GM04503 (cell line): ENCODE results near the gene ATP5ME.
"Not testable (repeated sequence)": the region's sequence is repeated elsewhere in the genome, so short reads cannot be mapped to it uniquely, and the experiment has no call there.

Source experiments
- DNase-seq: peaks from one replicate; pipeline ENCODE4 v3.0.0-alpha.2; 2012; ENCODE audit warnings: low read depth

Gene ATP5ME

GRCh38 chr4:674172-675035, at the start of gene ATP5ME, which contains the start of gene MYL5:
TSS of gene ATP5ME (minus strand) at chr4:674276. CDS start at chr4:674247, 29 bp downstream.
TSS of gene MYL5 (plus strand) at chr4:674542. CDS start at chr4:678027, 3,485 bp downstream.
- peak; percentile 69 for DNase-seq

GRCh38 chr4:722851-723360, 48.8 kb upstream of the ATP5ME start:
- DNase-seq: no peak

DNA sequence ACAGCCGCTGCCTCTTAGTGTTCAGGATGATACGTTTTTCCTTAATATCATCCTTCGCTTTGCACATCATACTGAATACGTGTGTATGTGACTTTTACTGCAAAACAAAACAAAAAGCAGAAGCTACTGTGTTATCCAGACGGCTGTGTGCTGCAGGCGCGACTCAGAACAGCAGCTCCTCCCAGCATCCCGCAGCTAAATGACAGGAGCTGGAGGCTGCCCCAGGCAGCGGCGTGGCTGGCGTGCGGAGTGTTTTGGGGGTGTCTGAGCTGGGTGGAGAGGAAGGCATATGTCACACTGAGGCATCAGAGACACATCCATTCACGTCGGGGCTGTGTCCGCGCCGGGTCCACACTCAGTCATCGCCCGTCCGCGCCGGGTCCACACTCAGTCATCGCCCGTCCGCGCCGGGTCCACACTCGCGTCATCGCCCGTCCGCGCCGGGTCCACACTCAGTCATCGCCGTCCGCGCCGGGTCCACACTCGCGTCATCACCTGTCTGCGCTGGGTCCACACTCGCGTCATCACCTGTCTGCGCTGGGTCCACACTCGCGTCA, 48.2 kb upstream of the ATP5ME start:
- no peak for DNase-seq

DNA sequence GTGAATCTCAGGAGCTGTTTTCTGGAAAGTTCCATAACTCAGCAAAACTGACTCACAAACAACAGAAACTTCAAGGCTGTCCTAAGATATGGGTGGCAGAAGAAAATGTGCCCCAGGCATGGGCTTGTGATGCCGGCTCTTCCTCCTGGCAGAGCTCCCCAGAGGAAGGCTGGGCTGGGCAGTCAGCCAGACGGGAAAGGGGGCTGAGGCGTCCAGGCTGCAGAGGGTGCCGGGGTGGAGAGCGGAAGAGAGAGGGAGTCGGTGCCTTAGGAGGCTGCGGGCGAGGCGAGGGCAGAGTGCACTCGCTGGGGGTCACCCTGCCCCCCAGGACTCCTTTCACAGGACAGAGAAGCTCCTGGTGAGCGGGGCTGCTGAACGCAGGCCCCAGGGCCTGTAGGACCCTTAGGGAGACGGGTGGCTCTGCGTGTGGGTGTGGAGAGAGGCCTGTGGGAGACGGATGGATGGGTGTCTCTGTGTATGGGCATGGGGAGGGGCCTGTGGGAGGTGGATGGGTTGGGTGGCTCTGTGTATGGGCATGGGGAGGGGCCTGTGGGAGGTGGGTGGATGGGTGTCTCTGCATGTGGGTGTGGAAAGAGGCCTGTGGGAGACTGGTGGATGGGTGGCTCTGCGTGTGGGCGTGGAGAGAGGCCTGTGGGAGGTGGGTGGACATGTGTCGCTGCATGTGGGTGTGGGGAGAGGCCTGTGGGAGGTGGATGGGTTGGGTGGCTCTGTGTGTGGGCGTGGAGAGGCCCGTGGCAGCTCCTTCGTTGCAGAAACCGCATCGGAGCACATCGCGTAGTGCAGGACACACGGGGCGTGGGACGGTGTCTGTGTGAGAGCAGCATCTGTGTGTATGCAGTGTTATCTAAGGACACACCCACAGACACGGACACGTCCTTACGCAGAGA, 47.4 kb upstream of the ATP5ME start:
- no peak for DNase-seq

GRCh38 chr4:720111-720860, 46.2 kb upstream of the ATP5ME start:
- DNase-seq: no peak

GRCh38 chr4:718460-718859, 44.4 kb upstream of the ATP5ME start:
- no peak for DNase-seq

DNA sequence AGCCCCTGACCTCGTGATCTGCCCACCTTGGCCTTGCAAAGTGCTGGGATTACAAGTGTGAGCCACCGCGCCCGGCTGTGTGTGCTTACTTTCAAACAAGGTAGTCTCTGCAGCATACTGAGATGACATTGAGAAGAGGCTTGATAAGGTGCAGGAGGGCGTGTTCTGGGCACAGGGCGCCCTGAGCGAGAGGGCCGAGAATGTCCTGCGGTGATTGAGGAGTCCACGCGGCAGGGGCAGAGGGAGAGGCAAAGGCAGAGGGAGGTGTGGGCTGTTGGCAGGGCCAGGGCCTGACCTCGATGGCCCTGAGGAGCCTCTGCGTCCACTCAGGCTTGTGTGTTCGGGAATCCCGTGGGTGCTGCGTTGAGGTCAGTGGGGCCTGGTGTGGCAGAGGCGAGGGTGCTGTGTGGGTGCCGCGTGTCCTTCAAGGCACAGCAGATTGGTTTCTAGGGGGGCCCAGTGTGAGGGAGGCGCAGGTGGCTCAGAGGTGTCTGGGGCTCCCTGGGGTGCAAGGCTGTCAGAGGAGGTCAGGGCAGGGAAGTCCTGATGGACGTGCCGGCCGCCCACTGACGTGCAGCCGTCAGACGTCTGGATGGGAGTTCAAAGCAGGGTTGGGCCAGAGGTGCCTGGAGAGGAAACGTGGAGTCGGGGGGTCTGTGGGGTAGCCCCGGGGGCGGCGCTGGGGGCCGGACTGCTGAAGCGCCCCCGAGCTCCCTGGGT, 43.7 kb upstream of the ATP5ME start:
- no peak for DNase-seq

- DNase-seq: no peak
Measured at GRCh38 chr4:714087-714486, 40.0 kb upstream of the ATP5ME start.

DNA sequence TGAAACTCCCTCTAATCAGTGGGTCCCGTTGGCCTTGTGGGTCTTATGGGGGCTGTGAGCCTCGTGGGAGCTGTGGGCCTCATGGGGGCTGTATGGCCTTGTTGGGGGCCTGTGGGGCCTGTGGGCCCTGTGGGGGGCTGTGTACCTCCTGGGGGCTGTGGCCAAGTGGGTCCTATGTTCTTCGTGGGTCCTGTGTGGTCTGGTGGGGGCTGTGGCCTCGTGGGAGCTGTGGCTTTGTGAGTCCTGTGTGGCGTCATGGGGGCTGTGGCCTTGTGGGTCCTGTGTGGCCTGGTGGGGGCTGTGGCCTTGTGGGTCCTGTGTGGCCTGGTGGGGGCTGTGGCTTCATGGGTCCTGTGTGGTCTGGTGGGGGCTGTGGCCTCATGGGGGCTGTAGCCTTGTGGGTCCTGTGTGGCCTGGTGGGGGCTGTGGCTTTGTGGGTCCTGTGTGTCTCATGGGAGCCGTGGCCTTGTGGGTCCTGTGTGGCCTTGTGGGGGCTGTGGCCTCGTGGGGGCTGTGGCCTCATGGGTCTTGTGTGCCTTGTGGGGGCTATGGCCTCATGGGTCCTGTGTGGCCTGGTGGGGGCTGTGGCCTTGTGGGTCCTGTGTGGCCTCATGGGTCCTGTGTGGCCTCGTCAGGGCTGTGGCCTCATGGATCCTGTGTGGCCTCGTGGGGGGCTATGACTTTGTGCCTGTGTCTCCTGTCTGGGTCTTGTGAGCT, 39.0 kb upstream of the ATP5ME start:
- no peak for DNase-seq

DNA sequence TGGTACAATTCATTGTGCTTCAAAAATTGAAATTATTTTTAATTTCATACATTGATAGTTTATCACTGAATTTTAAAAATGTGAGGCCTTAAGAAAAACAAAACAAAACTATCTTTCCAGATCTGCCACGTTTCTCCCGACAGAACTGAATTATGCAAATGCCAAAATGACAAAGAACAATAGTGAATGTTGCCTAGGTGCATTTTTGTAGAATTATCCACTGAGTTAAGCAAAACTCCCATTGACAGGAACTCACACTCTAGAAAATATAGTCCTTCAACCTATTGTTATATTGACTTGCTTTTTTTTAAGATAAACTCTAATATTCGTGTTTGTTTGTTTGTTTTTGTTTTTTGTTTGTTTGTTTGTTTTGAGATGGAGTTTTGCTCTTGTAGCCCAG, 38.0 kb upstream of the ATP5ME start:
- DNase-seq: no peak

DNA sequence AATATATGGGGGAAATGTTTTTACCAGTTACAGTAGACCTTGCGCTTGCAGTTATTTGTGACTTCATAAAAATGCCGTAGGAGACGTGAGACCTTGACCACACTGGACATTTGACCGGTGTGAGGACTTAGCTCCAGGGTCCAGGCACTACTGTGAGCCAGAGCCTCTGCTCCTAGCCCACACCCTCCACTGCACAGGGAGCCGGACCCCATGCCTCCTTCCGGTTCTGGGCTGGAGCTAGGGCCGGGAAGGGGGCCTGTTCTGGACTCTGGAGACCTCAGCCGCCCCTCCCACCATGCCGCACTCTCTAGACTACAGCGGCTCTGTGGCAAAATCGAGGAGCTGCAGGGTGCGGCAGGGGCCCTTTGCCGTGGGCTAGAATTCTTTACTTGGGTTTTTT, 36.8 kb upstream of the ATP5ME start:
- no peak for DNase-seq

GRCh38 chr4:710116-710515, 36.0 kb upstream of the ATP5ME start:
- no peak for DNase-seq

GRCh38 chr4:709348-709747, 35.3 kb upstream of the ATP5ME start:
- no peak for DNase-seq

GRCh38 chr4:708631-708933, 34.5 kb upstream of the ATP5ME start:
- DNase-seq: no peak

DNA sequence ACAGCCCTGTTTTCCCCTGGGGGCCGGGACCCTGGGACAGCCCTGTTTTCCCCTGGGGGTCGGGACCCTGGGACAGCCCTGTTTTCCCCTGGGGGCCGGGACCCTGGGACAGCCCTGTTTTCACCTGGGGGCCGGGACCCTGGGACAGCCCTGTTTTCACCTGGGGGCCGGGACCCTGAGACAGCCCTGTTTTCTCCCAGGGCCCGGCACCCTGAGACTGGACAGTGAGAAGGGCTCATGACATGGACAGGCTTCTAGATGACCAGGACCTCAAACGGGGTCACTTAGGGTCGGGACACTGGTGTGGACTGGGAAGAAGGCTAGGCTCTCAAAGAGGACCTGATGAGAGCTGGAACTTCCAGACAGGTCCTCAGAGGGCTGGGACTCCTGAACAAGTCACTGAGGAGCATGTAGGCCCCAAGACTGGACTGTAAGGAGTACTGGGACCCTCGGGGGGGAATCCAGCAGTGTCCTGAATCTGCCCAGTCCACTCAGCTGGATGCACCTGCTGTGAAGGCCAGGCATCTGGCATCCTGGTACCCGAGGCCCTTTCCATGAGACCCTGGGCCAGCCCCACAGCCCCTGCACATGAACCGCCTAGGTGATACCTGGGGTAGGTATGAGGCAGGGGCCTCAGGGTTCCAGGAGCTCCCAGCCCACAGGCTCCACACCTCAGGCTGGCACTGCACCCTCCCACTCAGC, 34.0 kb upstream of the ATP5ME start:
- no peak for DNase-seq

- DNase-seq: no peak
Measured at GRCh38 chr4:706834-707598, 32.9 kb upstream of the ATP5ME start.

DNA sequence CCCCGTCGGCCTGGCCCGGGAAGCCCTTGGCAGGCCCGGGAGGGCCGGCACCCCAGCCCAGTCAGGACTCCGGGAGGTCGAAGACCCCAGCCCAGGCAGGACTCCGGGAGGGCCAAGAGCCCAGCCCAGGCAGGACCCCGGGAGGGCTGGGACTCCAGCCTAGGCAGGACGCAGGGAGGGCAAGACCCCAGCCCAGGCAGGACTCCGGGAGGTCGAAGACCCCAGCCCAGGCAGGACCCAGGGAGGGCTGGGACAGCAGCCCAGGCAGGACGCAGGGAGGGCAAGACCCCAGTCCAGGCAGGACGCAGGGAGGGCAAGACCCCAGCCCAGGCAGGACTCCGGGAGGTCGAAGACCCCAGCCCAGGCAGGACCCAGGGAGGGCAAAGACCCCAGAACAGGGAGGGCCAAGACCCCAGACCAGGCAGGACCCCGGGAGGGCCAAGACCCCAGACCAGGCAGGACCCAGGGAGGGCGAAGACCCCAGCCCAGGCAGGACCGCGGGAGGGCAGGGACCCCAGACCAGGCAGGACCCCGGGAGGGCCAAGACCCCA, 32.1 kb upstream of the ATP5ME start:
- DNase-seq: not testable (repeated sequence)

DNA sequence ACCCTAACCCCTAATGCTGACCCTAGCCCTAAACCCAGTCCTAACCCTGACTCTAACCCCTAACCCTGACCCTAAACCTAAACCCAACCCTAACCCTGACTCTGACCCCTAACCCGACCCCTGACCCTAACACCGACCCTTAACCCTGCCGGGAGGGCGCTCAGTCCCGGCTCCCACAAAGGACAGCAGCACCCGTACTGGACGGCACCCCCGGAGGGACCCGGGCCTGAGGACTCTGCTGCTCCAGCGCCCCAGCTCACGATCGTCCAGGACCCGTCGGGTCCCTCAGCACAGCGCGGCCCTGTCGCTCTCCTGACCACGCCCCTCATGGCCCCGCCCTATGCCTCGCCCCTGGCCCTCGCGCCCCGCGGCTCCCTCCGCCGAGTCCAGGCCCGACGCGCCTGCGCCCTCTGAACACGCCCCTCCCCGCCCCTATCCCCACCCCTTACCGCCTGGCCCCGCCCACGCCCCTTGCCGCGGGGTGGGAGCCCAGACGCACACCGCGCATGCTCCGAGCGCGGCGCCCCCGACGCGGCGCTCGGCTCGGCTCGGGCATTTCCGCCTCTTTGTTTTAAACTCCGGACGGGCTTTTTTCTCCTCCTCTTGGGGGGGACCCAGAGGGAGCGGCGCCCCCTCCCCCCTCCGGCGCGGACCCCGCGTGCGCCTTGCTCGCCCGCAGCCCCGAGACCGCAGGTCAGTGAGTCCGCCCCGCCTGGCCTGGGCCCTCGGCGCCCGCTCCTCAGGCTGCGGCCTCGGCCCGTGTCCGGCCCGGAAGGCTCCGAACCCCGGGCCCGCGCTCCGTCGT, 31.4 kb upstream of the ATP5ME start, which contains the start of gene PCGF3:
TSS of gene PCGF3 (plus strand) at position 555 of the 805 bp plus-strand sequence. CDS start 27,849 bp downstream, outside the sequence.
- no peak for DNase-seq
